GM21786 (cell line): ENCODE measurements around the gene ELOVL7.
"Not testable (repeated sequence)": the region's sequence is repeated elsewhere in the genome, so short reads cannot be mapped to it uniquely, and the experiment has no call there.

ENCODE experiments used
- ATAC-seq: cut with Tn5 transposase; IDR thresholded peaks from one replicate; pipeline ENCODE4 v1.9.1; 2021; ENCODE audit not compliant: unreplicated experiment

Gene ELOVL7

GRCh38 chr5:60718166-60718892 is 125.7 kb downstream of the ELOVL7 start:
- ATAC-seq = no peak

- not testable (repeated sequence) for ATAC-seq
These were observed 128.7 kb downstream of the ELOVL7 start for GRCh38 chr5:60715201-60715928.

GRCh38 chr5:60712950-60713349 is 131.1 kb downstream of the ELOVL7 start:
- no peak for ATAC-seq

- ATAC-seq = not testable (repeated sequence)
These were observed 132.2 kb downstream of the ELOVL7 start for GRCh38 chr5:60711892-60712291.

- no peak for ATAC-seq
These were observed 133.7 kb downstream of the ELOVL7 start for GRCh38 chr5:60710362-60710761.

- no peak for ATAC-seq
These were observed 138.9 kb downstream of the ELOVL7 start for GRCh38 chr5:60705144-60705543.

GRCh38 chr5:60703944-60704343 is 140.1 kb downstream of the ELOVL7 start:
- no peak for ATAC-seq
